ENCODE results near the gene NODAL.

NODAL gene

GRCh38 chr10:70475661-70476060 is 34.2 kb upstream of the NODAL start:
- DNase-seq (ENCODE audit: extremely low read depth, low read depth) = no peak
- TF ChIP-seq, protein P1, sequence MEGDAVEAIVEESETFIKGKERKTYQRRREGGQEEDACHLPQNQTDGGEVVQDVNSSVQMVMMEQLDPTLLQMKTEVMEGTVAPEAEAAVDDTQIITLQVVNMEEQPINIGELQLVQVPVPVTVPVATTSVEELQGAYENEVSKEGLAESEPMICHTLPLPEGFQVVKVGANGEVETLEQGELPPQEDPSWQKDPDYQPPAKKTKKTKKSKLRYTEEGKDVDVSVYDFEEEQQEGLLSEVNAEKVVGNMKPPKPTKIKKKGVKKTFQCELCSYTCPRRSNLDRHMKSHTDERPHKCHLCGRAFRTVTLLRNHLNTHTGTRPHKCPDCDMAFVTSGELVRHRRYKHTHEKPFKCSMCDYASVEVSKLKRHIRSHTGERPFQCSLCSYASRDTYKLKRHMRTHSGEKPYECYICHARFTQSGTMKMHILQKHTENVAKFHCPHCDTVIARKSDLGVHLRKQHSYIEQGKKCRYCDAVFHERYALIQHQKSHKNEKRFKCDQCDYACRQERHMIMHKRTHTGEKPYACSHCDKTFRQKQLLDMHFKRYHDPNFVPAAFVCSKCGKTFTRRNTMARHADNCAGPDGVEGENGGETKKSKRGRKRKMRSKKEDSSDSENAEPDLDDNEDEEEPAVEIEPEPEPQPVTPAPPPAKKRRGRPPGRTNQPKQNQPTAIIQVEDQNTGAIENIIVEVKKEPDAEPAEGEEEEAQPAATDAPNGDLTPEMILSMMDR (IDR thresholded peaks at IDR 0.05; ENCODE audit: low read depth, low read length) = no peak

- TF ChIP-seq, protein P1 (IDR thresholded peaks at IDR 0.05; ENCODE audit: low read depth, low read length) = no peak
- DNase-seq (ENCODE audit: extremely low read depth, low read depth) = no peak
Observed at GRCh38 chr10:70474780-70475179, 33.3 kb upstream of the NODAL start.

- no peak for DNase-seq (ENCODE audit: extremely low read depth, low read depth)
- TF ChIP-seq, protein P1 (IDR thresholded peaks at IDR 0.05; ENCODE audit: low read depth, low read length) = no peak
Observed at GRCh38 chr10:70472799-70473454, 31.4 kb upstream of the NODAL start.

DNA sequence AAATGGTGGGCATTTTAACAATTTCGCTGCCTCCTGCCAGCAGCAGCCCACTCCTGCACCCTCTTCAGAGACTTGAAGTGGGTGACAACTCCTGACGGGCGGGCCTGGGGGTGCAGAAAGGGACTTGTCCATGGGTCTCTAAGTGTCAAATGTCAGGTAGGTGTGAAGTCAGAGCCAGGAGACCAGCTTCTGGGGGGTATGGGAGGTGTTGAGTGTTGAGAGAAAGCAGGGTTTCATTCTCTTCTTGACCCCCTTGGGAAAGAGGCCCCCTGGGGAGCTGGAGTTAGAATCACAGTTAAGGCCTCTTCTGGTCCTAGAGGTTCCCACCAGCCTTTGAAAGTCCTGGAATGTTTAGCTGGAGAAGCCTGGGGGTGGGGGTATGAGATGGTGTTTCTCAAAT is 25.5 kb upstream of the NODAL start:
- DNase-seq (ENCODE audit: extremely low read depth, low read depth) = no peak
- TF ChIP-seq, protein P1 (IDR thresholded peaks at IDR 0.05; ENCODE audit: low read depth, low read length) = no peak

GRCh38 chr10:70465832-70466231 is 24.4 kb upstream of the NODAL start:
- TF ChIP-seq, protein P1 (IDR thresholded peaks at IDR 0.05; ENCODE audit: low read depth, low read length) = no peak
- DNase-seq (ENCODE audit: extremely low read depth, low read depth) = no peak

GRCh38 chr10:70465278-70465677 is 23.8 kb upstream of the NODAL start:
- TF ChIP-seq, protein P1 (IDR thresholded peaks at IDR 0.05; ENCODE audit: low read depth, low read length) = no peak
- no peak for DNase-seq (ENCODE audit: extremely low read depth, low read depth)

- no peak for DNase-seq (ENCODE audit: extremely low read depth, low read depth)
- TF ChIP-seq, protein P1 (IDR thresholded peaks at IDR 0.05; ENCODE audit: low read depth, low read length) = no peak
Observed at GRCh38 chr10:70462349-70462984, 21.0 kb upstream of the NODAL start.

Measured in AG09319 (cell line).